ENCODE data around the gene RRP12. TPM values are rescaled to one million over a fixed set of nuclear protein-coding genes. Genes with fewer than 3 reads are reported as not detected.
A peak's percentile ranks its signal among the peaks of the same experiment; 100 is the strongest.
"Not testable (repeated sequence)": the region's sequence is repeated elsewhere in the genome, so short reads cannot be mapped to it uniquely, and the experiment has no call there.

The RRP12 gene
- total RNA-seq, 1 donor from 2014 or later = 35.3 TPM

DNA sequence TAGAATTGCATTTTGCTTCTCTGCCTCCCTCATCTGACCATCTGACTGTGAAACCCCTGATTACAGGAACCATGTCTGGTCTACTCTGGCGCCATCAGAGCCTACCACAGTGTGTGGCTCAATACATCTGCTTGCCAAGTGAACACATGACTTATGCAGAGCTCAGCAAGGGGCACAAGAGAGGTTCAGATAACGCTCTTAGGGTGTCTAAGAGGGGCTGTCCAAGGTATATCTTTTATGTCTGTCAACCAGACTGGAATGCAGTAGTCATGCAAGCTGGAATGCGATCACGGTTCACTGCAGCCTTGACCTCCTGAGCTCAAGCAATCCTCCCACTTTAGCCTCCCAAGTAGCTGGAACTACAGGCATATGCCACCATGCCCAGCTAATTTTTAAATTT lies 10.3 kb upstream of the RRP12 start:
- FAIRE-seq (no peak), DNase-seq (ENCODE audit: low read depth) (no peak)
- H3K36me3 ChIP-seq (ENCODE audit: control insufficient read depth, insufficient read depth, low read length) = no peaks in the 10 kb centered on the region
- no peaks in the 10 kb centered on the region for H3K27me3 ChIP-seq (ENCODE audit: control insufficient read depth, insufficient read depth, low read length)
- TF ChIP-seq, protein P1, sequence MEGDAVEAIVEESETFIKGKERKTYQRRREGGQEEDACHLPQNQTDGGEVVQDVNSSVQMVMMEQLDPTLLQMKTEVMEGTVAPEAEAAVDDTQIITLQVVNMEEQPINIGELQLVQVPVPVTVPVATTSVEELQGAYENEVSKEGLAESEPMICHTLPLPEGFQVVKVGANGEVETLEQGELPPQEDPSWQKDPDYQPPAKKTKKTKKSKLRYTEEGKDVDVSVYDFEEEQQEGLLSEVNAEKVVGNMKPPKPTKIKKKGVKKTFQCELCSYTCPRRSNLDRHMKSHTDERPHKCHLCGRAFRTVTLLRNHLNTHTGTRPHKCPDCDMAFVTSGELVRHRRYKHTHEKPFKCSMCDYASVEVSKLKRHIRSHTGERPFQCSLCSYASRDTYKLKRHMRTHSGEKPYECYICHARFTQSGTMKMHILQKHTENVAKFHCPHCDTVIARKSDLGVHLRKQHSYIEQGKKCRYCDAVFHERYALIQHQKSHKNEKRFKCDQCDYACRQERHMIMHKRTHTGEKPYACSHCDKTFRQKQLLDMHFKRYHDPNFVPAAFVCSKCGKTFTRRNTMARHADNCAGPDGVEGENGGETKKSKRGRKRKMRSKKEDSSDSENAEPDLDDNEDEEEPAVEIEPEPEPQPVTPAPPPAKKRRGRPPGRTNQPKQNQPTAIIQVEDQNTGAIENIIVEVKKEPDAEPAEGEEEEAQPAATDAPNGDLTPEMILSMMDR (IDR thresholded peaks at IDR 0.05; ENCODE audit: insufficient read depth, low read length, severe bottlenecking) = no peak
- H3K4me3 ChIP-seq (ENCODE audit: low read depth, low read length) = no peak overlapping the region

DNA sequence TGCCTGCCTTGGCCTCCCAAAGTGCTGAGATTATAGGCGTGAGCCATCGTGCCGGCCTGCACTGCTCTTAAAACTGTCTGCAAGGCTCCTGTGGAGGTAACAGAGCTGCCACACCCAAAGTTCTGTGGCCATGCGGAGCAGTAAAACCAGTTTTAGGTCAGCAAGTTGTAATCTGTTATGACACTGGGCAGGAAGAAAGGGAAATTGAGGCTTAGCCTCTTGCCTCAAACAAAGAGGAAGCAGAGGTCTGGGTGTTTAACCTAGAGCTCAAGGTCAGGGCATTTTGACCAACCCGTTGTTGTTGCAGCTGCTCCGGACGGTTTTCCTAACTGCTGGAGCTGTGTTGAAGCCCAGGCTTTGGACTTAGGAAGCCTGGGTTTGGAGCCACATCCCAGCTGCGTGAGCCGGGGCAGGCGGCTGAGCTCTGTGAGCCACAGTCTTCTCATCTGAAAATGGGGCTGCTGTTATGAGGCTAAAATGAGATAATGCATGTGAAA lies 7.4 kb upstream of the RRP12 start:
- Histone ChIP-seq H3K4me3 (ENCODE audit: low read depth, low read length) (no peak overlapping the region), H3K36me3 (ENCODE audit: control insufficient read depth, insufficient read depth, low read length) (no peaks in the 10 kb centered on the region), H3K27me3 (ENCODE audit: control insufficient read depth, insufficient read depth, low read length) (no peaks in the 10 kb centered on the region)
- DNase-seq (ENCODE audit: low read depth) (peak; percentile 84), FAIRE-seq (no peak)
- TF ChIP-seq, protein P1 (IDR thresholded peaks at IDR 0.05; ENCODE audit: insufficient read depth, low read length, severe bottlenecking) = no peak

DNA sequence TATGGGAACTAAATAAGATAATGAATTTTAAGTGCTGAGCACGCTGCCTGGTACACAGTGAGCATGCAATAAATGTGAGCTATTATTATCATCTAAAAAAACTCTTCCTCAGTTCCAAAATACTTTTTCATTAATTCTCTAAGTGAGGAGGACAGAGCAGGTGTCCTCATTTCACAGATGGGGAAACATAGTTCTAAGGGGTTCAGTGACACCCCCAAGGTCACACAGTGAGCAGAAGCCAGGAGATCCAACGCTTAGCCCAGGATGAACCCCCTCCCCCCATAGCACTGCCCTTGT lies 6.8 kb upstream of the RRP12 start:
- TF ChIP-seq, protein P1 (IDR thresholded peaks at IDR 0.05; ENCODE audit: insufficient read depth, low read length, severe bottlenecking) = no peak
- Histone ChIP-seq H3K36me3 (ENCODE audit: control insufficient read depth, insufficient read depth, low read length) (no peaks in the 10 kb centered on the region), H3K27me3 (ENCODE audit: control insufficient read depth, insufficient read depth, low read length) (no peaks in the 10 kb centered on the region), H3K4me3 (ENCODE audit: low read depth, low read length) (no peak overlapping the region)
- FAIRE-seq = no peak
- DNase-seq (ENCODE audit: low read depth) = no peak

DNA sequence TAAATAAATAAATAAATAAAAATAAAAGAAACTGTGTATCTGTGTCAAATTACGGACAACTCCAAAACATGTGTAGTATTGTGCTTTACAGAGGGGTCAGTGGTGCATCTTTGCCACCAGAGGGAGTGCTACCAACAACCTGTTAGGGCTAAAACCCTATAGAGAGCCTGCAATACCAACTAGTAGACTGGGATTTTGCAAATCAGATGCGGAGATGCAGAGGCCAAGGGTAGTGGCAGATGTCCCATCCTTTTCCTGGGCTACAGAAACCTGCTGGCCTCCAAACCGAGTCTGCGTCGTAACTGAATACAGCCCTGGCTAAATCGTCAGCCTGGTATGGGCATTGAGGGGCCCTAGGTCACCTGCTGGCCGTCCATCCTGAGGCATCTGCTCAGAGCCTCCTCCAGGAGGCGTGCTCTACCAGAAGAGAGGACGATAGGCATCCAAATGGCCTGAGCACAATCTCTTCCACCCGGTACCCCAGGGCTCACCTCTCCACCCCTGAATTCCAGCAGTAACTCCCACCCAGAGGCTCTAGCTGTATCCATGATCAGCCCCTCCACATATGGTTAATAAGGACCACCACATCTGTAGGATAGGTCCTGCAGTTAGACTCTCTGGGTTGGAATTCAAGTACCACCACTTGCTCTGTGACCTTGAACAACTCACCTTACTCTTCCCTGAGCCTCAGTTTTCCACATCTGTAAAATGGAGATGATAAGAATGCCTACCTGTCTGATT lies 6.2 kb upstream of the RRP12 start:
- H3K36me3 ChIP-seq (ENCODE audit: control insufficient read depth, insufficient read depth, low read length) = no peaks in the 10 kb centered on the region
- DNase-seq (ENCODE audit: low read depth) = peak; percentile 82
- no peak overlapping the region for H3K4me3 ChIP-seq (ENCODE audit: low read depth, low read length)
- TF ChIP-seq, protein P1 (IDR thresholded peaks at IDR 0.05; ENCODE audit: insufficient read depth, low read length, severe bottlenecking) = peak; percentile 61
- H3K27me3 ChIP-seq (ENCODE audit: control insufficient read depth, insufficient read depth, low read length) = no peaks in the 10 kb centered on the region
- no peak for FAIRE-seq

DNA sequence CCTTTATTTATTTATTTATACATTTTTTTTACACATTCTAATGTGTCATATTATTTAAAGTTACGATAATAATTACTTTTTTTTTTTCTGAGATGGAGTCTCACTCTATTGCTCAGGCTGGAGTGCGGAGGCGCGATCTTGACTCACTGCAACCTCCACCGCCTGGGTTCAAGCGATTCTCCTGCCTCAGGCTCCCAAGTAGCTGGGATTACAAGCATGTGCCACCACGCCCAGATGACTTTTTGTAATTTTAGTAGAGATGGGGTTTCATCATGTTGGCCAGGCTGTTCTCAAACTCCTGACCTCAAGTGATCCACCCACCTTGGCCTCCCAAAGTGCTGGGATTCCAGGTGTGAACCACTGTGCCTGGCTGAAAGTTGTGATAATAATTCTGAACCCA lies 5.3 kb upstream of the RRP12 start:
- FAIRE-seq; H3K27me3 ChIP-seq (ENCODE audit: control insufficient read depth, insufficient read depth, low read length); H3K36me3 ChIP-seq (ENCODE audit: control insufficient read depth, insufficient read depth, low read length); H3K4me3 ChIP-seq (ENCODE audit: low read depth, low read length): not testable (repeated sequence)
- DNase-seq (ENCODE audit: low read depth) = peak; percentile 57

DNA sequence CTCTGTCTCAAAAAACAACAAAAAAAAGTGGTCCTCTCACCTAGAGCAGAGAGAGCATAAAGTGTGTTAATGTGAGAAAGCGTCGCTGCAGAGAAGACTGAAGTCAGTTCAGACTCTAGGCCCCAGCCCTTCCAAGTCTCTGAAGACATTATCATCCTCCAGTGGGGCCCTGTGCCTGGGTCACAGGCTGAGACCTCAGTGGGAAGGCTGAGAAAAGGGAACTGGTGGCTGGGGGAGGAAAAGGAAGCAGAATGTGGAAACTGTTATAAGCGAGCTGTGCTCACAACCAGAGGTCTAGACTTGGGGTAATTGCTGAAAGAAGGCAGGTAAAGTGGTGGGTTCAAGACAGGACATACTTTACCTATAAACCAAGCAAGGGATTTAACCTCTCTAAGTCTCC lies 4.9 kb upstream of the RRP12 start:
- TF ChIP-seq, protein P1 (IDR thresholded peaks at IDR 0.05; ENCODE audit: insufficient read depth, low read length, severe bottlenecking) = no peak
- FAIRE-seq (no peak), DNase-seq (ENCODE audit: low read depth) (no peak)
- Histone ChIP-seq H3K36me3 (ENCODE audit: control insufficient read depth, insufficient read depth, low read length) (no peaks in the 10 kb centered on the region), H3K27me3 (ENCODE audit: control insufficient read depth, insufficient read depth, low read length) (no peaks in the 10 kb centered on the region), H3K4me3 (ENCODE audit: low read depth, low read length) (no peak overlapping the region)
